ENCODE measurements around the gene RSRC2. TPM values are rescaled to one million over a fixed set of nuclear protein-coding genes. Genes with fewer than 3 reads are reported as not detected.
"Not testable (repeated sequence)": the region's sequence is repeated elsewhere in the genome, so short reads cannot be mapped to it uniquely, and the experiment has no call there.

The RSRC2 gene
- total RNA-seq, 6 experiments from 2014 or later = 17.6 to 27.7 (median 23.4) TPM

GRCh38 chr12:122516544-122517361 is 10.0 kb downstream of the RSRC2 start:
- Histone ChIP-seq H3K9me3 (no peaks in the 10 kb centered on the region), H3K4me3 (no peak overlapping the region), H3K36me3 (peaks cover 37 to 99% (median 78%) of the 10 kb centered on the region in 4 donors), H3K27me3 (no peaks in the 10 kb centered on the region), H3K4me1 (no peaks in the 10 kb centered on the region), H3K27ac (no peak overlapping the region)
- 84% methylated on average over 12 of the region's 13 CpGs for WGBS (ENCODE audit: insufficient coverage, low coverage, low lambda C conversion rate, missing lambda C conversion rate)
- intact Hi-C loops (cut with DNase I) = no loop called here
- DNase-seq (no peak), ATAC-seq (no peak)
- TF ChIP-seq, protein P1, sequence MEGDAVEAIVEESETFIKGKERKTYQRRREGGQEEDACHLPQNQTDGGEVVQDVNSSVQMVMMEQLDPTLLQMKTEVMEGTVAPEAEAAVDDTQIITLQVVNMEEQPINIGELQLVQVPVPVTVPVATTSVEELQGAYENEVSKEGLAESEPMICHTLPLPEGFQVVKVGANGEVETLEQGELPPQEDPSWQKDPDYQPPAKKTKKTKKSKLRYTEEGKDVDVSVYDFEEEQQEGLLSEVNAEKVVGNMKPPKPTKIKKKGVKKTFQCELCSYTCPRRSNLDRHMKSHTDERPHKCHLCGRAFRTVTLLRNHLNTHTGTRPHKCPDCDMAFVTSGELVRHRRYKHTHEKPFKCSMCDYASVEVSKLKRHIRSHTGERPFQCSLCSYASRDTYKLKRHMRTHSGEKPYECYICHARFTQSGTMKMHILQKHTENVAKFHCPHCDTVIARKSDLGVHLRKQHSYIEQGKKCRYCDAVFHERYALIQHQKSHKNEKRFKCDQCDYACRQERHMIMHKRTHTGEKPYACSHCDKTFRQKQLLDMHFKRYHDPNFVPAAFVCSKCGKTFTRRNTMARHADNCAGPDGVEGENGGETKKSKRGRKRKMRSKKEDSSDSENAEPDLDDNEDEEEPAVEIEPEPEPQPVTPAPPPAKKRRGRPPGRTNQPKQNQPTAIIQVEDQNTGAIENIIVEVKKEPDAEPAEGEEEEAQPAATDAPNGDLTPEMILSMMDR (IDR thresholded peaks at IDR 0.05) = no peak
- TF ChIP-seq POLR2A (IDR thresholded peaks at IDR 0.05) = no peak

GRCh38 chr12:122515275-122515674 is 11.5 kb downstream of the RSRC2 start:
- WGBS (ENCODE audit: insufficient coverage, low coverage, low lambda C conversion rate, missing lambda C conversion rate) = 97% methylated on average over 2 of the region's 2 CpGs
- no peaks in the 10 kb centered on the region for H3K9me3 ChIP-seq
- H3K36me3 ChIP-seq = peaks cover 44 to 99% (median 78%) of the 10 kb centered on the region in 4 donors
- H3K27ac ChIP-seq = no peak overlapping the region
- intact Hi-C loops (cut with DNase I) = no loop called here
- DNase-seq (no peak), ATAC-seq (no peak)
- TF ChIP-seq, protein P1 (IDR thresholded peaks at IDR 0.05) = no peak
- no peak for TF ChIP-seq POLR2A (IDR thresholded peaks at IDR 0.05)
- no peaks in the 10 kb centered on the region for H3K4me1 ChIP-seq
- no peak overlapping the region for H3K4me3 ChIP-seq
- no peaks in the 10 kb centered on the region for H3K27me3 ChIP-seq

GRCh38 chr12:122513660-122514059 is 13.1 kb downstream of the RSRC2 start:
- no peaks in the 10 kb centered on the region for H3K27me3 ChIP-seq
- ATAC-seq (no peak), DNase-seq (no peak)
- TF ChIP-seq, protein P1 (IDR thresholded peaks at IDR 0.05) = no peak
- no peak for TF ChIP-seq POLR2A (IDR thresholded peaks at IDR 0.05)
- H3K4me3 ChIP-seq = no peak overlapping the region
- H3K36me3 ChIP-seq = peaks cover 36 to 99% (median 75%) of the 10 kb centered on the region in 4 donors
- H3K27ac ChIP-seq = no peak overlapping the region
- no peaks in the 10 kb centered on the region for H3K9me3 ChIP-seq
- intact Hi-C loops (cut with DNase I) = no loop called here
- WGBS (ENCODE audit: insufficient coverage, low coverage, low lambda C conversion rate, missing lambda C conversion rate) = 85% methylated on average over 4 of the region's 4 CpGs
- no peaks in the 10 kb centered on the region for H3K4me1 ChIP-seq

DNA sequence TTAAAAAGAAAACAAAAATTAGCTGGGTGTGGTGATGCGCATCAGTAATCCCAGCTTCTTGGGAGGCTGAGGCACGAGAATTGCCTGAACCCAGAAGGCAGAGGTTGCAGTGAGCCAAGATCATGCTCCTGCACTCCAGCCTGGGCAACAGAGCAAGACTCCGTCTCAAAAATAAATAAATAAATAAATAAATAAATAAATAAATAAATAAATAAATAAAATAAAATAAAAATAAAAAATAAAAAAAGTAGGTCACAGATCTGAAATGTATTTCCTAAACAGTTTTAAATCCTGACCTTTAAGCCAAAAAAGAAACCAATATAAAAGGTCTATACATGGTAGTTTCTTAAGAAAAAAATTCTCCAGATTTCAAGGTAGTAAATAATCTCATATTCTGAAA is 13.7 kb downstream of the RSRC2 start:
- H3K36me3 ChIP-seq = peaks cover 35 to 99% (median 73%) of the 10 kb centered on the region in 4 donors
- H3K9me3 ChIP-seq; DNase-seq; H3K27ac ChIP-seq; ATAC-seq; intact Hi-C loops (cut with DNase I); H3K27me3 ChIP-seq; H3K4me1 ChIP-seq; H3K4me3 ChIP-seq: not testable (repeated sequence)
- 80% methylated on average over 1 of the region's 3 CpGs for WGBS (ENCODE audit: insufficient coverage, low coverage, low lambda C conversion rate, missing lambda C conversion rate)

- no peak overlapping the region for H3K4me3 ChIP-seq
- H3K27ac ChIP-seq = no peak overlapping the region
- 76% methylated on average over 5 of the region's 5 CpGs for WGBS (ENCODE audit: insufficient coverage, low coverage, low lambda C conversion rate, missing lambda C conversion rate)
- ATAC-seq (no peak), DNase-seq (no peak)
- no peak for TF ChIP-seq POLR2A (IDR thresholded peaks at IDR 0.05)
- TF ChIP-seq, protein P1 (IDR thresholded peaks at IDR 0.05) = no peak
- H3K27me3 ChIP-seq = no peaks in the 10 kb centered on the region
- no peaks in the 10 kb centered on the region for H3K4me1 ChIP-seq
- no peaks in the 10 kb centered on the region for H3K9me3 ChIP-seq
- intact Hi-C loops (cut with DNase I) = no loop called here
- H3K36me3 ChIP-seq = peaks cover 36 to 99% (median 64%) of the 10 kb centered on the region in 4 donors
Observed at GRCh38 chr12:122508163-122508562, 18.6 kb downstream of the RSRC2 start.
